Cardiac septum (tissue), 1 donor: ENCODE measurements around the gene HRH1. TPM values are rescaled to one million over a fixed set of nuclear protein-coding genes. Genes with fewer than 3 reads are reported as not detected.
"Not testable (repeated sequence)": the region's sequence is repeated elsewhere in the genome, so short reads cannot be mapped to it uniquely, and the experiment has no call there.

ENCODE experiments used
- DNase-seq: peaks from one replicate; pipeline ENCODE4 v3.0.0-alpha.2; 2020; ENCODE audit warnings: low spot score
- intact Hi-C: fragments of 100-400 bp; cut with DNase I; formaldehyde crosslinking; loops from one replicate; pipeline ENCODE4 v1.14.0; 2022
- total RNA-seq: library from RNA; stranded (reverse); fragmentation: NEBNext Ultra II Directional; extraction: Animal tissue kit (Norgen Biotek cat#: 25700); gene quantifications from one replicate; pipeline ENCODE4 v1.2.1, GENCODE V29; 2021
- donor health status: DM: no; HTN: no; CAD: no.

The HRH1 gene
- total RNA-seq, 1 donor from 2014 or later: 4.8 TPM

- intact Hi-C loops: no loop called here
- no peak for DNase-seq
Measured at GRCh38 chr3:11228041-11228440, 73.7 kb downstream of the HRH1 start.

GRCh38 chr3:11230125-11230524 lies 75.8 kb downstream of the HRH1 start:
- DNase-seq: no peak
- intact Hi-C loops: no loop called here

- DNase-seq: no peak
- intact Hi-C loops: no loop called here
Measured at GRCh38 chr3:11230832-11231231, 76.5 kb downstream of the HRH1 start.

- intact Hi-C loops: loop anchor here (5.0 kb wide), 1 partner anchor 102 kb away; no protein-coding TSS in a partner anchor
- DNase-seq: no peak
Measured at GRCh38 chr3:11235385-11235784, 81.1 kb downstream of the HRH1 start.

GRCh38 chr3:11236588-11237461 lies 82.5 kb downstream of the HRH1 start:
- intact Hi-C loops: loop anchor here (5.0 kb wide), 1 partner anchor 100 kb away; no protein-coding TSS in a partner anchor

GRCh38 chr3:11238060-11238459 lies 83.8 kb downstream of the HRH1 start:
- intact Hi-C loops: loop anchor here (5.0 kb wide), 1 partner anchor 99 kb away; no protein-coding TSS in a partner anchor
- DNase-seq: no peak

More at GRCh38 chr3:11236588-11237461, 82.5 kb downstream of the HRH1 start:
- DNase-seq: peak; percentile 80

GRCh38 chr3:11238880-11239279 lies 84.6 kb downstream of the HRH1 start:
- intact Hi-C loops: loop anchor here (5.0 kb wide), 1 partner anchor 98 kb away; no protein-coding TSS in a partner anchor

GRCh38 chr3:11239796-11240195 lies 85.5 kb downstream of the HRH1 start:
- intact Hi-C loops: loop anchor here (5.0 kb wide), 1 partner anchor 98 kb away; no protein-coding TSS in a partner anchor

More at GRCh38 chr3:11238880-11239279, 84.6 kb downstream of the HRH1 start:
- DNase-seq: no peak

GRCh38 chr3:11240496-11240895 lies 86.2 kb downstream of the HRH1 start:
- no peak for DNase-seq
- intact Hi-C loops: no loop called here

More at GRCh38 chr3:11239796-11240195, 85.5 kb downstream of the HRH1 start:
- DNase-seq: no peak

GRCh38 chr3:11244121-11244677 lies 89.9 kb downstream of the HRH1 start:
- intact Hi-C loops: no loop called here
- no peak for DNase-seq

GRCh38 chr3:11245276-11245675 lies 91.0 kb downstream of the HRH1 start:
- DNase-seq: no peak
- intact Hi-C loops: no loop called here

GRCh38 chr3:11245827-11246662 lies 91.8 kb downstream of the HRH1 start:
- intact Hi-C loops: no loop called here
- no peak for DNase-seq

GRCh38 chr3:11246663-11246970 lies 92.3 kb downstream of the HRH1 start:
- intact Hi-C loops: no loop called here
- DNase-seq: no peak

- intact Hi-C loops: no loop called here
- DNase-seq: no peak
Measured at GRCh38 chr3:11247362-11247761, 93.1 kb downstream of the HRH1 start.

- intact Hi-C loops: no loop called here
- no peak for DNase-seq
Measured at GRCh38 chr3:11248596-11248995, 94.3 kb downstream of the HRH1 start.

GRCh38 chr3:11250902-11251806 lies 96.9 kb downstream of the HRH1 start:
- intact Hi-C loops: no loop called here
- no peak for DNase-seq

- intact Hi-C loops: no loop called here
- no peak for DNase-seq
Measured at GRCh38 chr3:11251807-11252176, 97.5 kb downstream of the HRH1 start.

- no peak for DNase-seq
- intact Hi-C loops: no loop called here
Measured at GRCh38 chr3:11254876-11255275, 100.6 kb downstream of the HRH1 start.

- DNase-seq, intact Hi-C loops: not testable (repeated sequence)
Measured at GRCh38 chr3:11255537-11255936, 101.2 kb downstream of the HRH1 start.
